ENCODE results near the gene HNRNPAB.
"Not testable (repeated sequence)": the region's sequence is repeated elsewhere in the genome, so short reads cannot be mapped to it uniquely, and the experiment has no call there.

Gene HNRNPAB

DNA sequence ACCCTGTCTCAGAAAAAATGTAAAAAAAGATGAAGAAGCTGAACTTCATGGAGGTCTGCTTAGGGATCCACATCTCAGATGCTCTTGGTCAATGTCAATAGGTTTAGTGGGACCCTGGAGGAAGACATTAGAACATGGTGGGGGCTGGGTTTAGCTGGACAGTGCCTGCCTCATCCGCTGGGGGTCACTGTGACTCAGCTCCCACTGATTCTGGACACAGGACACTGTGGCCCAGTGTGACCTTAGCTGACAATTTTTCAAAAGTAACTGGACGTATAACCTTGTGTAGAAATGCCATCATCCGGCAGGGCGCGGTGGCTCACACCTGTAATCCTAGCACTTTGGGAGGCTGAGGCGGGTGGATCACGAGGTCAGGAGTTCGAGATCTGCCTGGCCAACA, 7.3 kb upstream of the HNRNPAB start:
- no peak for DNase-seq (ENCODE audit: low spot score)

DNA sequence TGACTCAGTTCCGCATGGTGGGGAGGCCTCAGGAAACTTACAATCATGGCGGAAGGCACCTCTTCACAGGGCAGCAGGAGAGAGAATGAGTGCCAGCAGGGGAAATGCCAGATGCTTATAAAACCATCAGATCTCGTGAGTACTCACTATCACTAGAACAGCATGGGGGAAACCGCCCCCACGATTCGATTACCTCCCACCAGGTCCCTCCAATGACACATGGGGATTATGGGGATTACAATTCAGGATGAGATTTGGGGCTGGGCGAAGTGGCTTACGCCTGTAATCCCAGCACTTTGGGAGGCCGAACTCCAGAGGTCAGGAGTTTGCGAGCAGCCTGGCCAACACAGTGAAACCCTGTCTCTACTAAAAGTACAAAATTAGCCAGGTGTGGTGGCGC, 6.2 kb upstream of the HNRNPAB start:
- not testable (repeated sequence) for DNase-seq (ENCODE audit: low spot score)

DNA sequence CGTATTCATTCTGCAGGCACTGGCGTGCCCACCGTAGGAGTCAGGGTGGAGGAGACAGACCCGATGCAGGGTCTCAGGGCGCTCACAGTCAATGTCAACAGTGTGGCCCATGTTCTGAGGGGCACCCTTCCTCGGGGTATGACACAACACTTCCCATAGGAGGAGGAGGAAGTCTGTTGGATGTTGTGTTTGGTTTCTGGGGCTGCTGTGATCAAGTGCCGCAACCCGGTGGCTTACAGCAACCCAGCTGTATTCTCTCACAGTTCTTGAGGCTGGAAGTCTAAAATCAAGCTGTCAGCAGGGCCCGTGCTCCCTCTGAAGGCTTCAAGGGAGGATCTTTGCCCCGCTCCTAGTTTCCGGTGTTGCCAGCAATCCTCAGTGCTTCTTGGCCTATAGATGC, 5.6 kb upstream of the HNRNPAB start:
- no peak for DNase-seq (ENCODE audit: low spot score)

DNA sequence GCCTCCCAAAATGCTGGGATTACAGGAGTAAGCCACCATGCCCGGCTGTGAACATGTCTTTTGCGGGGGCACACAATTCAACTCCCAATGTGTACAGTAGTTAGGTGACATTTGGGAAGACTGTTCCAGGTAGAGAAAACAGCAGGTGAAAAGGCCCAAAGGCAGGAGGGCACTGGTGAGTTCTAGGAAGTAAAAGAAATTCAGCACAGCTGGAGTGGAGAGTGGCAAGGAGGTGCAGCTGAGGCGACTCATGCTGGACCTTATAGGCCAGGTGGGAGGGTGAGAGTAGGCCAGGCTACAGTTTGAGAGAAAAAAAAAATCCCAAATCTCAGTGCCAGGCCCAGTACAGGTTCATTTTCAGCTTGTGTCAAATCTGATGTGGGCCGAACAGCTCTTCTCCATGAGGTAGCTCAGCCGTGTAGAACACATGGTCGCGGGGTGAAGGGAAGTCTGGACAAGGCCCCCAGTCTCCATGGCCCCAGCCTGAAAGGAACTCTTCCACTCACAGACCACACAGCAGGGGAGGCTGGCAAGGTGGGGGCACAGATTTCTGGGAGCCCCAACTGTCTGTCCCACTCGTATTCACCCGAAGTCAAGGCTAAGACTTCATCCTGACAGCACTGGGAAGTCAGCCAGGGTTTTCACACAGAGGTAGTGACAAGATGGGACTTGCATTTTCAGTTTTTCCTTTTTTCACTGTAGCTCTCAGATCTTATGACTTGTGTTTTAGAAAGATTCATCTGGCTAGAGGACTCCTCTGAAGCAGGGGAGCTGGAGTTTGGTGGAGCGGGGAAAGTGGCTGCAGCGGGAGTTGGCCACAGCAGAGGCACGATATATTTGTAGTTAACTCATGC, 4.5 kb upstream of the HNRNPAB start:
- no peak for DNase-seq (ENCODE audit: low spot score)

DNA sequence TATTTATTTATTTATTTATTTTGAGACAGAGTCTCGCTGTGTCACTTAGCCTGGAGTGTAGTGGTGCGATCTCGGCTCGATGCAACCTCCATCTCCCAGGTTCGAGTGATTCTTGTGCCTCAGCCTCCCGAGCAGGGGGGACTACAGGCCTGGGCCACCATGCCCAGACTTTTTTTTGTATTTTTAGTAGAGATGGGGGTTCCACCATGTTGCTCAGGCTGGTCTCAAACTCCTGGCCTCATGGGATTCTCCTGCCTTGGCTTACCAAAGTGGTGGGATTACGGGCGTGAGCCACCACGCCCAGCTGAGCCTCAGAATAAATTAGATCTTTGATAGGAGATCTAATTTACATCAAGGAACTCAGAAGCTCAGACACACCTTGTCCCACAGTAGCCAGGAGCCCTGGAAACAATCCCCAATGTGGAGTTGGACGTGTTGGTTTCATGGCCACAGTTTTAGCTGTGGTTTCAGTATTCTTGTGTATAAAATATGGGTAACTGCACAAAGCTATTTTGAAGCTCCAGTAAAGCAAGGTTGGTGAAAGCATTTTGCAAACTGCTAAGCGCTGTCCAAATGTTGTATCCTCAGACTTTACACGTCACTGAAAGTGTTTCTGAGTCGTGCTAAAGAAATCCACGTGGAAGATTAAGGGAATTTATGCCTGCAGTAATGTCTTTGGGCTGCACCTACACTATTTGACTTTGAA, 3.0 kb upstream of the HNRNPAB start:
- DNase-seq (ENCODE audit: low spot score): peak; percentile 27

DNA sequence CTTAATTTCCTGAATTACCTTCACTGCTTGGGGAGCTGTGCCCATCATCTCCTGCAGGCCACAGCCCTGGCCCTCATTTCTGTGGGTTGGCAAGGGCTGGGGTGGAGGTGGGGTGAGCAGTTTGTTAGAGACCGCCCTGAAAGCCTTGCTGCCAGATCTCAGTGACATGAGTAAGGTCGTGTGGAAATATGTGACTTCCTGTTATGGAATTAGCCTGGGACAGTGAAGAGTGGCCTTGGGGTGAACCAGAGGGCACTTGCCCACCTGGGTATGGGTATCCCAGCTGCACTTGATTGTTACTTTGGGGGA, 2.5 kb upstream of the HNRNPAB start:
- no peak for DNase-seq (ENCODE audit: low spot score)

DNA sequence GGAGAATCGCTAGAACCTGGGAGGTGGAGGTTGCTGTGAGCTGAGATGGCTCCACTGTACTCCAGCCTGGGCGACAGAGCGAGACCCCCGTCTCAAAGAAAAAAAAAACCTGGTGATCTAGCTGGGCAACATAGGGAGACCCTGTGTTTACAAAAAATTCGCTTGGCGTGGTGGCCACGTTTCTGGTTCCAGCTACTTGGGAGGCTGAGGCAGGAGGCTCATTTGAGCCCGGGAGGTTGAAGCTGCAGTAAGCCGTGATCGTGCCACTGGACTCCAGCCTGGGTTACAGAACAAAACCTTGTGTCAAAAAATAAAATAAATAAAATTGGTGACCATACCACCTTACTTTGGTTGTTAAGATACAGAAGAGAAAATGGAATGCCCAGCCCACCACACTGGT, 1.8 kb upstream of the HNRNPAB start:
- no peak for DNase-seq (ENCODE audit: low spot score)

DNA sequence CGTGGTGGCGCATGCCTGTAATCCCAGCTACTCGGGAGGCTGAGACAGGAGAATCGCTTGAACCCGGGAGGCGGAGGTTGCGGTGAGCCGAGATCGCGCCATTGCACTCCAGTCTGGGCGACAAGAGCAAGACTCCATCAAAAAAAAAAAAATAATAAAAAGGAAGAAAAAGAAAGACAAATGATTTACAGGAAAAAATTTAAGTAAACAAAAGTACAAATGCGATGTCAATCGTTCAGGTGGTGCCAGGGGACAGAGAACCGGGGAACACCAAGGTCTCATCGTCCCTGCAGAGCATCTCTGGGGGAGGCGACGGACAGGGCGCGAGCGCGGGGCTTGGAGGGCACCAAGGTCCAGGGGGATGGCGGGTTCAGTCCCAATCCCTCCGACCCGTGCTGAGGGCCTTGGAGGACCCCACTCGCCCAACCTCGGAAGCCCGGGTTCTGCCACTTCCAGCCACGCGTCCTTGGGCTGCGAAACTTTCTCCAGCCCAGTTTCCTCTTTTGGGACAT, 607 bp upstream of the HNRNPAB start:
- no peak for DNase-seq (ENCODE audit: low spot score)

DNA sequence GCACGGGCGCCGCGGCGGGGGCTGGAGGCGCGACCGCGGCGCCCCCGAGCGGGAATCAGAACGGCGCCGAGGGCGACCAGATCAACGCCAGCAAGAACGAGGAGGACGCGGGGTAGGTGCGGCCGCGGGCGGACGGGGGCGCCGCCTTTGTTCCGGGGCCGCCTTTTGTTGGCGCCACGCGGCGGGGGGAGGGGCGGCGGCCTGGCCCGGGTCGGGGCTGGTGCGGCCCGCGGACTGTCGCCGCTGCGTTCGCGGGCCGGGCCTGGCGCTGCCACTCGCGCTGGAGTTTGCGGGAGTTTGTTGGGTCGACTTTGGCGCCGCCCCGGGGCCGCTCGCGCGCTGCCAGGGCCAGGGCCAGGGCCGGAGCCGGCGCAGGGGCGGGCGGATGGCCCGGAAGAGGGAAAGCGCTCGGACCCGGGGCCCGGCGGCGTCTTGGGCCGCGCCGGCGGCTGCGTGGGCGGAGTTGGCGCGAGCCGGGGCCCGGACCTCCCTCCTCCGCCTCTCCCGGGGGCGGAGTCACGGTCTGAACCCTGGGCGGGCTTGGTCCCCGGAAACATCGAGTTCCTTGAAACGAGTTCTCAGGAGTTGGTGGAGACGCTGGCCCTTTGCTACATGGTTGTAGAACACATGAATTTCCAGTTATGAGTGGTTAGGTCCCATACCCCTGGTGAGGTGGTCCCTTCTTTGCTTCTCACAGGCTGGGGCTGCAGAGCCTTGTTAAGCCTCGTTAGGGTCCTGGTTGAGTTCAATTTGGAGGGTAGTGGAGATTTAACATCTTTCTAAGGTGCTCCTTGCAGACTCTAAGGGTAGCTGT, 809 bp downstream of the HNRNPAB start:
- DNase-seq (ENCODE audit: low spot score): peak; percentile 85

DNA sequence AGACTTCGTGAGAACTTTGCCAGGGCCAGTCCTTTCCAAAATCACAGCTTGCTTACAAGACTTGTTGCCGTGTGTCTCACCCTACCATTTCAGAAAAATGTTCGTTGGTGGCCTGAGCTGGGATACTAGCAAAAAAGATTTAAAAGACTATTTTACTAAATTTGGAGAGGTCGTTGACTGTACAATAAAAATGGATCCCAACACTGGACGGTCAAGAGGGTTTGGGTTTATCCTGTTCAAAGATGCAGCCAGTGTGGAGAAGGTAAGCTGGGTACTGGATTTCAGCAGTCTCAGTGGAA, 1.4 kb downstream of the HNRNPAB start:
- no peak for DNase-seq (ENCODE audit: low spot score)

DNA sequence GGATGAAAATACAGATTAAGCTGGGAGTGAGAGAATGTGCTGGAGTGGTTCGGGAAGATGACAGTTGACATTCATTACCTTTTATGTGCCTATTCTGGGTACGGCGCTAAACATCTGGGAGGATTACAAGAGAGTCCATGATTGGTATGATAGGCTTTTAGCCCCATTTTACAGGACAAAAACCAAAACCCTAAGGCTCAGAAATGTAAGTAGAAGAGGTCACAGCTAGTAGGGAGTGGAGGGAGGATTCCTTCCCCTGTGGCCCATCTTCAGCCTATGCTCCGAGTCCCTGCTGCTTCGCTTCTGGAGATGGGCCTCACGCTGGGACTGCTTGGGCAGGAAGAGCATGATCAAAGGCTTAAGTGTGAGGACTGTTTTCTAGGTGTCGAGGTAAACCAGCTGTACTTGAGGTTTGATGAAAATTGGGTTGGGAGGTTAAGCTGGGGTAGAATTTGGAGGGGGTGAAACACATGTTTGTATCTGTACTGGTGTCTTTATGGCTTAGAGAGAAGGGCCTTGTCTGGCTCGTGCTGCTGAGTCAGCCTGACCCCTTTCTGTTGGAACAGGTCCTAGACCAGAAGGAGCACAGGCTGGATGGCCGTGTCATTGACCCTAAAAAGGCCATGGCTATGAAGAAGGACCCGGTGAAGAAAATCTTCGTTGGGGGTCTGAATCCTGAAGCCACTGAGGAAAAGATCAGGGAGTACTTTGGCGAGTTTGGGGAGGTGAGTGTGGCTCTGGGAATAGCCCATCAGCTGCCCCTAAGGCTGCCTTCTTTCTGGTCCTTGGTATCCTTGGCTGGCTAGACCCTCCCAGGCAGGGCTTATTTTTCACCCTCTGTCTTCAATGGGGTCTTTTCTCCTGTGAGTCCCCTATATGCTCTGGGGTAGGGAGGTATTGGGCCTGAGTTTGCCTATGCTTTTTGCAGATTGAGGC, 2.1 kb downstream of the HNRNPAB start:
- DNase-seq (ENCODE audit: low spot score): no peak

DNA sequence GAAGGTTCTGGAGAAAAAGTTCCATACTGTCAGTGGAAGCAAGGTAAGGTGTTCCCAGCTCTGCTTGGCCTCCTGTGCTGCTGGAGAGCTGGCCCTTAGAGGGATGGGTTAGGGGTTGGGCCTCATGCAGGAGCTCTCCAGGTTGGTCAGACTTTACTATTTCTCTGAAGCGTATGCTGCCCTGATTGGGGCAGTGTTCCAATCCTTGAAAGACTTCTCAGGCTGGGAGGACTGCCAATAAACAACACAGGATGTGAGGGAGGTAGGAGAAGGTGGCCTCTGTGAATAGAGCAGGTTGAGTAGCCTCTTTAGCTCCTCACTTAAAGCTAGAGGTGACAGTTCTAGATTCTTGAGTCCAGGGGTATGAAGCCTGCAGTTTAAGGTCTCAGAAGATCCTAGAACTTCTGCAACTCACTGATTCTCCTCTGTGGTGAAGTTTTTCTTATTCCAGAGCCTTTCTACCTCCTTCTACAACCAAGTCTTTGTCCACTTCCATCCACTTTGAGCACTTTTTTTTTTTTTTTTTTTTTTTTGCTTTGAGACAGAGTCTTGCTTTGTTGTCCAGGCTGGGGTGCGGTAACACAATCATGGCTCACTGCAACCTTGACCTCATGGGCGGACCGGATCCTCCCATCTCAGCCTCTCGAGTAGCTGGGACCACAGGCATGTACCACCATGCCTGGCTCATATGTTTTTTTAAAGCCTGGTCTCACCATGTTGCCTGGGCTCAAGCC, 3.0 kb downstream of the HNRNPAB start:
- peak; percentile 76 for DNase-seq (ENCODE audit: low spot score)

DNA sequence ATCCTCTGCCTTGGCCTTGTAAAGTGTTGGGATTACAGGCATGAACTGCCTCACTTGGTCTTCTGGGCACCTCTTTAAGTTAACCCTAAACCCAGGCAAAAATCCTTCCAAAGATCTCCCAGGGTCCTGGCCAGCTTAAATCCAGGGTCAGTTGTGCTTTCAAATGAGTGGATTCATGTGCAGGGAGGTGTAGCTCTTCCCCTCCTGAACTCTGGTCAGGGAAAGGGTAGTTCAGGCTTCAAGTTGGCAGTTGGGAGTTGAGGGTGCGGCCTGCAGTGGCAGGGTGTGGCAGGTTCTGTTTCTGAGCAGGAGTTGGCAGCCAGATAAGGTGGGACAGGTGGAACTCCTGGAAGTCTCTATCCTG, 3.6 kb downstream of the HNRNPAB start:
- DNase-seq (ENCODE audit: low spot score): no peak

DNA sequence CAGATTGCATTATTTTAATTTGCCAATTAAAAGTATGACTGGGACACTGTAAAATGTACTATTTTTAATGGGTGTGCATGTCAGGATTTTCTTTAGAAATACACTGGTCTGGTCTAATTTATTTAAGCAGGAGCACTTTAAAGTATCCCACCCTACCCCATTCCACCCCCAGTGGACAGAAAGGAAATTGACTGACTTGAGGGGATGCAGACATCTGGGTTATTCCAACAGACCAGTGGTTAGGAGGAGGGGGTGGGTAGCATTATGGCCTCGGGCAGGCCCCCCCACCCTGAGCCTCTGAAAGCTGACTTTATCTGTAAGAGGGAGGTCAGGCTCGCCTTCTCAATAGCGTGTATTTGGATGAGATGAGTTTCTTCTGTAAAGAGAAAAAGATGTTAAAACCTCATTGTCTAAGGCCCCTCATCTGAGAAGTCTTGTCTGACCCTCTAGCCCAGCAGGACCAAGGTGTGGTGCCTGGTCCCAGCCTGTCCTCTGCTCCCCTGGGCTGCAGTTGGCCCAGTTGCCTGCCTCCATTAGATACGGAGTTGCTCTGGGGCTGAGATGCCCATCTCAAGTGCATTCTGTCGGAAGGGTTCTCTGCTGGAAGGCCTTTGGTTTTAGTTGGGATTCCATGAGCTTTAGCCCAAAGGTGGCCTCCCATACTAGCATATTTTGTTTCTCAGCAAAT, 4.4 kb downstream of the HNRNPAB start:
- no peak for DNase-seq (ENCODE audit: low spot score)

DNA sequence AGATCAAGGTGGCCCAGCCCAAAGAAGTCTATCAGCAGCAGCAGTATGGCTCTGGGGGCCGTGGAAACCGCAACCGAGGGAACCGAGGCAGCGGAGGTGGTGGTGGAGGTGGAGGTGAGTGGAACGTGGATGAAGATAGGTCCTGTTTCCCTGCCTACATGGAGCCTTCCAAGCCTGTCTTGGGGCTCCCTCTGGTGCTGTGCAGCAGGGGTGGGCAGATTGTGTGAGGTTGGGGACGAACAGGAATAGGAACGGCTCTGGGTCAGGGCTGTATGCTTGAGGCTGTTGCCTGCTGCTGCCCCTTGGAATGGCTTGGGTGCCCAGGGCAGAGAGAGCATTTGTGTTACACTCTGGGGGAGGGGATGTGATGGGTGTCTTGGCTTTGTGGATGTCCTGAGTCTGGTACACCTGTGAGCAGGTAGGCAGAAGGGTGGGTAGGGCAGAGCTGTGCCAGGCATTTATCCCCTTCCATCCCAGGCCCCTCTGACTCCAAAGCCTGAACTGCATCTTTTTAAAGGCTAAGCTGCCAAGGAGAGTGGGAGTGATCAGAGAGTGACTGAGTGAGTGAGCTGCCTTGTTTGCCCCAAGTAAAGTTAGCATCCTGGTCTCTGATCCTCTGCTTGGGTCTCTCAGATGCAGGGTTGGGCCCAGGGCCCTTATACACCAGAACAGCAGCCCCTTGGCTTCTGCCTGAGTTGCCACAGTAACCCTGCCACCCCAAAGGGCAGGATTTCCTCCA, 5.2 kb downstream of the HNRNPAB start:
- DNase-seq (ENCODE audit: low spot score): no peak

DNA sequence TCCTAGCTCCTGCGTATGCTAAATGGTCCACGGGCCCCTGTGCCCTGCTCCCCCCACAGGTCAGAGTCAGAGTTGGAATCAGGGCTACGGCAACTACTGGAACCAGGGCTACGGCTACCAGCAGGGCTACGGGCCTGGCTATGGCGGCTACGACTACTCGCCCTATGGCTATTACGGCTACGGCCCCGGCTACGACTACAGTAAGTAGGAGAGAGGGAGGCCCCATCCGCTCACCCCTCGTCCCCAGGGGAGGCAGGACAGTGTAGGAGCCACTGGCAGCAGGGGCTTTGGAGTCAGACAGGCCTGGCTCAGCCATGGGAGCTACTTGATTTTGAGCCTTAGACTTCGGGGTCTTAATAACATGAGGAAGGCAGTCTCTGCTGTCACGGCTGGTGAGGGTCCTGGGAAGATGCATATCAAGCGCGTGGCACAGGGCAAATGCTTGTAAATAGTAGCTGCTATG, 5.8 kb downstream of the HNRNPAB start:
- DNase-seq (ENCODE audit: low spot score): no peak

DNA sequence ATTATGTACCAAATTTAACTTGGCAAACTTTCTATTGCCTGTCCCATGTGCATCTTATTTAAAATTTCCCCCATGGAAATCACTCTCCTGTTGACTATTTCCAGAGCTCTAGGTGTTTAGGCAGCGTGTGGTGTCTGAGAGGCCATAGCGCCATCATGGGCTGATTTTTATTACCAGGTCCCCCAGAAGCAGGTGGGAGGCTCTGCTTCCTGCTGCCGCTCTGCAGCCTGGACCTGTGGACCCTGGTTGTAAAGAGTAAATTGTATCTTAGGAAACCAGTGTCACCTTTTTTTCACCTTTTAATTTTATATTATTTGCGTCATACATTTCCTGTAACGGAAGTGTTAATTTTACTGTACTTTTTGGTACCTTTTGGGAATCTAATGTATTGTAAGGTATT, 6.4 kb downstream of the HNRNPAB start:
- no peak for DNase-seq (ENCODE audit: low spot score)

DNA sequence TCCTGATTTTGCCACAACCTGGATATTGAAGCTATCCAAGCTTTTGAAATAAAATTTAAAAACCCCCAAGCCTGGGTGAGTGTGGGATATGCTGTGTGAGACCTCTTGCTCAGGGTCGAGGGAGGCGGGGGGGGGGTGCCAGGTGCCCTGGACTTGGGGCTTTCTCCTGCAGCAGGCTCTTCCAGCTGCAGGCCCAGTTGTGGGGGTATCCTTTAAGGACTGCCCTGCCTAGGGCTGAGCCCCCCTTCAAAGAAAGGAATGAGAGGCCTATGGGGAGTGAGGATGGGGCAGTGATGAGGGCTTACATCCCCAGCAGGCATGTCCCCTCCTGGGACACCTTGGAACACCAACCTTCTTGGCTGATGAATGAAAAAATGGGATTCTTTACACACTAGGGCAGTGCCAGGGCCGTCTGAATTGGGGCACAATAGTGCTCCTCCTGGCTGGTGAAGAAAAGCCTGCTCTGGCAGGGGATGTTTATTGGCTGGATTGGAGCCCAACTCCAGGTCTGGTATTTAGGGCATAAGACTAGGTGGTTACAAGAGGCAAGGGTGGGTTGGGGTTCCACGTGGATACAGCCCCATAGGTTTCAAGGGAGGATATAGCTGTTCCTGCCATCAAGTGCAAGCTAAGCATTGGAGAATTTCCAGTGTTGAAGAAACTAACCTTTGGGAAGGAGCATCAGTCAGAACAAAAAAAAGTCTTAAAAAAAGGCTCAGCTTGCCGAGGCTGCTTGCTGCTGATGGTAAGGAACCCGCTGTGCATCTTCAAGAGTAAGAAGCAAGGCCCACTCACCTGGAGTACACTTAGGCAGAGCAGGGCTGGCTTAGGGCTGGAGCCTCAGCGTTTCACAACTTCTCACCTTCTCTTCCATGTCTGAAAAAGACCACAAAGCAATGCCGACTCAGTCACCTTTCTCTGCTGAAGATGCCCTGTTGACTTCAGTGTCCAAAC, 7.0 kb downstream of the HNRNPAB start:
- no peak for DNase-seq (ENCODE audit: low spot score)

Measured in kidney tubule cell (primary cell).